LNCAP (cell line): ENCODE results near the gene BIN1.

Experiments
- CTCF ChIP-seq: fragments of 450-650 bp; IDR thresholded peaks from 2 replicates; pipeline ENCODE4 v1.5.1; 2017; ENCODE audit warnings: mild to moderate bottlenecking

BIN1 gene

GRCh38 chr2:127020536-127020935 lies 86.4 kb downstream of the BIN1 start:
- no peak for TF ChIP-seq CTCF

- TF ChIP-seq CTCF = no peak
Measured at GRCh38 chr2:127017548-127017947, 89.4 kb downstream of the BIN1 start.

- TF ChIP-seq CTCF = no peak
Measured at GRCh38 chr2:127016329-127016728, 90.6 kb downstream of the BIN1 start.

- TF ChIP-seq CTCF = no peak
Measured at GRCh38 chr2:127015106-127015910, 91.6 kb downstream of the BIN1 start.

GRCh38 chr2:127014630-127015029 lies 92.3 kb downstream of the BIN1 start:
- no peak for TF ChIP-seq CTCF

GRCh38 chr2:127014224-127014623 lies 92.7 kb downstream of the BIN1 start:
- no peak for TF ChIP-seq CTCF

- TF ChIP-seq CTCF = no peak
Measured at GRCh38 chr2:127012868-127013267, 94.1 kb downstream of the BIN1 start.

- no peak for TF ChIP-seq CTCF
Measured at GRCh38 chr2:127012215-127012614, 94.7 kb downstream of the BIN1 start.
